GM06990 (cell line): ENCODE measurements around the gene LBR.

ENCODE experiments used
- DNase-seq: peaks from one replicate; pipeline ENCODE4 v3.0.0-alpha.2; 2011; ENCODE audit not compliant: insufficient read length; ENCODE audit errors: extremely low read depth
- H3K27me3 ChIP-seq: replicated peaks from 2 replicates; pipeline ENCODE4 v1.6.0; 2011; ENCODE audit warnings: low read length; ENCODE audit not compliant: control insufficient read depth, insufficient read depth
- H3K36me3 ChIP-seq: 2 replicates; pipeline ENCODE4 v1.5.1; 2011; ENCODE audit warnings: low read length; ENCODE audit not compliant: control insufficient read depth, insufficient read depth
- H3K4me3 ChIP-seq: replicated peaks from 2 replicates; pipeline ENCODE4 v1.5.1; 2011; ENCODE audit warnings: low read depth, mild to moderate bottlenecking, control low read depth, low read length
- TF ChIP-seq, protein P1 (sequence below): IDR thresholded peaks from 2 replicates; pipeline ENCODE4 v1.5.1; 2011; ENCODE audit warnings: low read length, control low read depth, mild to moderate bottlenecking, inconsistent platforms; ENCODE audit not compliant: insufficient read depth, poor library complexity, severe bottlenecking

The LBR gene

DNA sequence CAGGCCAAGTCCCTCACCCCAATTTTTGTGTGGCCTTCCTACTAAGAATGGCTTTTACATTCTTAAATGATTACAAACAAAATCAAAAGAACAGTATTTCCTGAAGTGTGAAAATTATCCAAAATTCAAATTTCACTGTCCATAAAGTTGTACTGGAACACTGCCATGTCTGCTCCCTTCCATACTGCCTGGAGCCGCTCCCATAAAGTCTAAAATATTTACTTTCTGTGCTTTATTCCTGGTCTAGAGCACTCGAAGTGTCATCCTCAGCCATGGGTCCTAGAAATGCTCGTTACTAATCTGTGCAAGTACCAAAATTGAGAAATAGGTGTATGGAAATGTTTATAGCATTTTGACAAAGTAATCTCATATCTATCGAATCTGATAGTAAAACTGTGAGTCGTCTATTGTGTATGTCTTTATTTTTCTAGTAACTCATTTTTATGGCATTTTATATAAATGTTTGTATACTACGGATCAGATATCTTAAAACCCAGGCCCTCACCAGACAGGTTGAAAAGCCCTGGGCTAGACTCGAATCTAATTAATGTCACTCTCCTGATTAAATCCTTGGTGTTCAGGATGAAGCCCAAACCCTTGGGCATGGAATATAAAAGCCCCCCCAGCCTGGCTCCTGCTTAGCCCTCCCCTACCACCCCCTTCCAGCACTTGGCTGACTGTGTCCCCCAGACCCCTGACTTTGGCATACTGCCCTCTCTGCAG, 4.9 kb downstream of the LBR start:
- TF ChIP-seq, protein P1, sequence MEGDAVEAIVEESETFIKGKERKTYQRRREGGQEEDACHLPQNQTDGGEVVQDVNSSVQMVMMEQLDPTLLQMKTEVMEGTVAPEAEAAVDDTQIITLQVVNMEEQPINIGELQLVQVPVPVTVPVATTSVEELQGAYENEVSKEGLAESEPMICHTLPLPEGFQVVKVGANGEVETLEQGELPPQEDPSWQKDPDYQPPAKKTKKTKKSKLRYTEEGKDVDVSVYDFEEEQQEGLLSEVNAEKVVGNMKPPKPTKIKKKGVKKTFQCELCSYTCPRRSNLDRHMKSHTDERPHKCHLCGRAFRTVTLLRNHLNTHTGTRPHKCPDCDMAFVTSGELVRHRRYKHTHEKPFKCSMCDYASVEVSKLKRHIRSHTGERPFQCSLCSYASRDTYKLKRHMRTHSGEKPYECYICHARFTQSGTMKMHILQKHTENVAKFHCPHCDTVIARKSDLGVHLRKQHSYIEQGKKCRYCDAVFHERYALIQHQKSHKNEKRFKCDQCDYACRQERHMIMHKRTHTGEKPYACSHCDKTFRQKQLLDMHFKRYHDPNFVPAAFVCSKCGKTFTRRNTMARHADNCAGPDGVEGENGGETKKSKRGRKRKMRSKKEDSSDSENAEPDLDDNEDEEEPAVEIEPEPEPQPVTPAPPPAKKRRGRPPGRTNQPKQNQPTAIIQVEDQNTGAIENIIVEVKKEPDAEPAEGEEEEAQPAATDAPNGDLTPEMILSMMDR, result no peak
- Histone ChIP-seq H3K27me3 (no peaks in the 10 kb centered on the region), H3K36me3 (peaks cover 5% of the 10 kb centered on the region), H3K4me3 (no peak overlapping the region)
- no peak for DNase-seq

DNA sequence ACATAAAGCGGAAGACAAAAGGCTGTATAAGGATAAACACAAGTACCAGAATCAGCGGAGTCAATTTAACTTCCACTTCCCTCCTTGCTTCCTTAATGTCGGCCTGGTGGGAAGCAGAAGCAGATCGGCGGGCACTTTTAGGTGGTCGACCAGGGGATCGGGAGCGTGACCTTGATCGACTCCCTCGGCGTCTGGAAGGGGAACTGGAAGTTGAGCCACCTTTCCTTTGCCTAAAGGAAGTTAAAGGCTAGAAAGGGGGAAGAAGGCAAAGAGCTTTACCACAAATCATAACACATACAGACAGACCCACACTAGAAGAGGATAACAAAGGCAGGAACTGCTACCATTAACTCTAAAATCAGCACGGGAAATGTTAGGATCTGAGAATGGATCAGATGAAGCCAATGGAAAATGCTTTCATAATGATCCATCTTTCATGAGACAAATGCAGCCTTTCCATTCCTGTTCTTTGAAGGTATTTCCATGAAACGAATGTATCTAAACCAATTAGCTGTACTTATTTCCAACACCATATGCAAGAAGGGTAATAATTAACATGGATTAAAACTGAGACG, 5.7 kb downstream of the LBR start:
- Histone ChIP-seq H3K36me3 (peaks cover 5% of the 10 kb centered on the region), H3K4me3 (no peak overlapping the region), H3K27me3 (no peaks in the 10 kb centered on the region)
- TF ChIP-seq, protein P1, result no peak
- DNase-seq, result no peak

GRCh38 chr1:225418598-225418997, 9.2 kb downstream of the LBR start:
- Histone ChIP-seq H3K27me3 (no peaks in the 10 kb centered on the region), H3K36me3 (peaks cover 12% of the 10 kb centered on the region), H3K4me3 (no peak overlapping the region)
- no peak for DNase-seq
- TF ChIP-seq, protein P1, result no peak

DNA sequence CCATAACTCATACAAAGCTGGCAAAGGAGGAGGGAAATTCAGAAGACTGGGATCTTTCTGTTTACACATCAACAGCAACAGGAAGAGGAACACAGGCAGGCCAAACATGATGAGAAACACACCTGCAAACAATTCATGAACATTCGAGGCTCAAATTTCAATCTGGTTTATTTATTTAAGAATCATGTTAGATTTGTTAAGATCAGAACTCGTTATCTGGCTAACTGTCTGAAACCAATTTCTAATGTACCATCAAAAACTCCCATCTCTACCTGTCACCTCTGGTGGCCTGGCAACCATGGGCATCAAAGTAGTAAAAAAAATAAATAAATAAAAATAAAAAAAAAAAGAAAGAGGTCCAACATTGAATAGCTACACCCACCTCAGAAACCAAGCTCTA, 9.8 kb downstream of the LBR start:
- DNase-seq, result no peak
- Histone ChIP-seq H3K4me3 (no peak overlapping the region), H3K36me3 (peaks cover 12% of the 10 kb centered on the region), H3K27me3 (no peaks in the 10 kb centered on the region)
- TF ChIP-seq, protein P1, result no peak

DNA sequence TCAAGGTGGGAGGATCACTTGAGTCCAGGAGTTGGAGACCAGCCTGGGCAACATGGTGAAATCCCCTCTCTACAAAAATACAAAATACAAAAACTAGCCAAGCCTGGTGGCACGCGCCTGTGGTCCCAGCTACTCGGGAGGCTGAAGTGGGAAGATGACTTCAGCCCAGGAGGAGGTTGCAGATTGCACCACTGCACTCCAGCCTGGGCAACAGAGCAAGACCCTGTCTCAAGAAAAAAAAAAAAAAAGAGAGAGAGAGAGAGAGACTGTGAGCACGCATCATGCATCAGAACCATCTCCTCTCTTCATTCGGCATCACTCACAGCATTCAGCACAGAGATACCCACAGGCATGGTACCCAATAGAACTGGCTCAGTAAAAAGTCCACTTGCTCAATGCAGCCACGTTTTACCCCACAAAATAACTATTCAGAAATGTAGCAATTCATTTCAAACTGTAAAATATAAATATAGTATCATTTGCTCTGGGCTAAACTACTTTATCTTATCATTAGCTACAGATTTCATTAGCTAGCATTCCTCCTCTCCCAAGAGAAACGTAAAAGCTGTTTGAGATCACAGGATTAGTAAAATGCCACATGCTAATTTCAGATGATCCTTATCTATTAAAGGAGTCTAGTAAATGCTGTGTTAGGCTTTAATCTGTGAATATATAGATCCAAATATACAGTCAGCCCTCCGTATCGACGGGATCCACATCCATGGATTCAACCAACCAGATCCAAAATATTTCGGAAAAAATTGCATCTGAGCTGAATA, 11.7 kb downstream of the LBR start:
- Histone ChIP-seq H3K36me3 (peaks cover 12% of the 10 kb centered on the region), H3K27me3 (no peaks in the 10 kb centered on the region), H3K4me3 (no peak overlapping the region)
- TF ChIP-seq, protein P1, result no peak
- DNase-seq, result no peak
